HCT116 (cell line): Measurements from ENCODE around the gene HSPA12B. TPM values are rescaled to one million over a fixed set of nuclear protein-coding genes. Genes with fewer than 3 reads are reported as not detected.

Source experiments
- ATAC-seq: fragments of 200-7000 bp; cut with Tn5 transposase; 2 replicates; pipeline ENCODE4 v1.9.1; 2020; ENCODE audit warnings: mild to moderate bottlenecking, moderate library complexity
- BruUV-seq: library from RNA; stranded (reverse); fragments of 400-500 nt; replicated peaks from 2 replicates; lab custom pipeline; 2021; lab: Mats Ljungman, UMichigan
- CTCF ChIA-PET: fragments of 300-600 bp; sonication (Branson Sonifier 250); formaldehyde crosslinking; loops from one replicate; lab custom pipeline; 2021; ENCODE audit warnings: antibody characterized with exemption; lab: Charles Lee
- POLR2A ChIA-PET: fragments of 300-600, 350-600 bp; sonication (Branson Sonifier 250); formaldehyde crosslinking; loops from one replicate; lab custom pipeline; 2021; ENCODE audit warnings: antibody characterized with exemption; lab: Charles Lee
- RAD21 ChIA-PET, 2 experiments: fragments of 300-600 bp; sonication (Branson Sonifier 250); formaldehyde crosslinking; loops; one replicate each; lab custom pipeline; 2023; ENCODE audit warnings: low total read pairs in 2 of 2; ENCODE audit not compliant: uncharacterized antibody in 2 of 2, unreplicated experiment in 2 of 2, low non-redundant PET in 1 of 2; lab: Charles Lee
- DNase-seq: peaks from one replicate; pipeline ENCODE4 v3.0.0-alpha.2; 2010; ENCODE audit warnings: low read depth, low spot score
- H2AFZ ChIP-seq: fragments of 200-600 bp; shearing (Covaris generic), sonication (generic); 2 replicates; pipeline ENCODE4 v1.6.1; 2017; ENCODE audit warnings: low read depth, mixed run types, mixed read lengths, antibody characterized with exemption, low read length; ENCODE audit not compliant: poor library complexity, severe bottlenecking
- H3K27ac ChIP-seq: 2 replicates; pipeline ENCODE4 v1.5.1; 2012; ENCODE audit warnings: low read depth, low read length
- H3K27me3 ChIP-seq: fragments of 200-600 bp; sonication (generic); 2 replicates; pipeline ENCODE4 v1.6.1; 2016; ENCODE audit warnings: mixed run types, low read length, mixed read lengths; ENCODE audit not compliant: insufficient read depth
- H3K36me3 ChIP-seq, 2 experiments: fragments of 200-500 bp in 1 of 2; fragments of 200-600 bp in 1 of 2; sonication (Bioruptor generic) in 1 of 2; sonication (generic) in 1 of 2; 2 replicates each; pipeline versions ENCODE4 v1.5.1 to v1.6.1; 2014 to 2016; ENCODE audit warnings: low read length in 2 of 2, inconsistent platforms in 1 of 2, mixed read lengths in 1 of 2, mixed run types in 1 of 2; ENCODE audit not compliant: insufficient read depth in 2 of 2, control insufficient read depth in 1 of 2
- H3K4me1 ChIP-seq, 2 experiments: fragments of 200-600 bp in 1 of 2; sonication (generic) in 1 of 2; 2 replicates each; pipeline versions ENCODE4 v1.5.1 to v1.6.1; 2012 to 2017; ENCODE audit warnings: low read length in 2 of 2, inconsistent platforms in 1 of 2, mild to moderate bottlenecking in 1 of 2, mixed read lengths in 1 of 2, mixed run types in 1 of 2, moderate library complexity in 1 of 2; ENCODE audit not compliant: insufficient read depth in 2 of 2, control insufficient read depth in 1 of 2
- H3K4me2 ChIP-seq: fragments of 200-600 bp; sonication (generic); 2 replicates; pipeline ENCODE4 v1.6.1; 2017; ENCODE audit warnings: mixed run types, low read length, mixed read lengths
- H3K4me3 ChIP-seq, 2 experiments: fragments of 200-600 bp in 1 of 2; sonication (generic) in 1 of 2; replicated peaks in 1 of 2; 2 replicates each; pipeline ENCODE4 v1.5.1; 2011 to 2016; ENCODE audit warnings: low read length in 2 of 2, control low read depth in 1 of 2, low read depth in 1 of 2, mild to moderate bottlenecking in 1 of 2, mixed read lengths in 1 of 2, mixed run types in 1 of 2
- H3K79me2 ChIP-seq: fragments of 200-600 bp; sonication (generic); 2 replicates; pipeline ENCODE4 v1.6.1; 2017; ENCODE audit warnings: mild to moderate bottlenecking, mixed run types, low read length, moderate library complexity, mixed read lengths; ENCODE audit not compliant: insufficient read depth
- H3K9ac ChIP-seq: fragments of 200-600 bp; sonication (generic); 2 replicates; pipeline ENCODE4 v1.6.1; 2016; ENCODE audit warnings: low read length, mixed read lengths
- H3K9me2 ChIP-seq: fragments of 200-600 bp; sonication (generic), shearing (Covaris generic); 2 replicates; pipeline ENCODE4 v1.6.1; 2017; ENCODE audit warnings: mixed run types, mild to moderate bottlenecking, moderate library complexity; ENCODE audit not compliant: insufficient read depth
- H3K9me3 ChIP-seq, 2 experiments: fragments of 200-500 bp in 1 of 2; fragments of 200-600 bp in 1 of 2; sonication (Bioruptor generic) in 1 of 2; sonication (generic) in 1 of 2; 2 replicates each; pipeline ENCODE4 v1.6.1; 2014 to 2017; ENCODE audit warnings: low read length in 2 of 2, mixed read lengths in 2 of 2, inconsistent platforms in 1 of 2, low read depth in 1 of 2, mild to moderate bottlenecking in 1 of 2, mixed run types in 1 of 2, moderate library complexity in 1 of 2; ENCODE audit not compliant: control insufficient read depth in 1 of 2, insufficient read depth in 1 of 2
- H4K20me1 ChIP-seq: fragments of 200-600 bp; sonication (generic), shearing (Covaris generic); 2 replicates; pipeline ENCODE4 v1.6.1; 2017; ENCODE audit warnings: mixed run types, mild to moderate bottlenecking, moderate library complexity; ENCODE audit not compliant: insufficient read depth
- CTCF ChIP-seq, 3 experiments: fragments of 200-600 bp in 1 of 3; sonication (generic) in 1 of 3; IDR thresholded peaks in 2 of 3; conservative IDR thresholded peaks in 1 of 3; 2 replicates each; pipeline ENCODE4 v1.5.1; 2012 to 2017; ENCODE audit warnings: low read depth in 2 of 3, low read length in 2 of 3, antibody characterized with exemption in 1 of 3, borderline replicate concordance in 1 of 3, control low read depth in 1 of 3, mild to moderate bottlenecking in 1 of 3, mixed read lengths in 1 of 3, mixed run types in 1 of 3, moderate library complexity in 1 of 3; ENCODE audit not compliant: insufficient read depth in 1 of 3
- ELF1 ChIP-seq: IDR thresholded peaks from 2 replicates; pipeline ENCODE4 v1.6.1; 2012; ENCODE audit warnings: low read depth, borderline replicate concordance
- FOSL1 ChIP-seq: IDR thresholded peaks from 2 replicates; pipeline ENCODE4 v1.6.1; 2012; ENCODE audit warnings: low read depth
- JUND ChIP-seq: IDR thresholded peaks from 2 replicates; pipeline ENCODE4 v1.6.1; 2012
- MAX ChIP-seq: IDR thresholded peaks from 2 replicates; pipeline ENCODE4 v1.6.1; 2012
- POLR2A ChIP-seq: IDR thresholded peaks from 2 replicates; pipeline ENCODE4 v1.7.0; 2011; ENCODE audit warnings: borderline replicate concordance; ENCODE audit not compliant: insufficient read depth, insufficient read length; ENCODE audit errors: extremely low read depth
- RAD21 ChIP-seq: IDR thresholded peaks from 2 replicates; pipeline ENCODE4 v1.6.1; 2012; ENCODE audit warnings: low read depth, mild to moderate bottlenecking
- TCF7L2 ChIP-seq: IDR thresholded peaks from 2 replicates; pipeline ENCODE4 v1.7.0; 2011; ENCODE audit warnings: borderline replicate concordance, inconsistent platforms; ENCODE audit not compliant: insufficient read depth, insufficient read length; ENCODE audit errors: extremely low read depth
- YY1 ChIP-seq: IDR thresholded peaks from 2 replicates; pipeline ENCODE4 v1.6.1; 2011; ENCODE audit warnings: low read length, low read depth, moderate library complexity, mild to moderate bottlenecking; ENCODE audit not compliant: insufficient replicate concordance; ENCODE audit errors: extremely low read depth
- ZFX ChIP-seq: fragments of 450-650 bp; IDR thresholded peaks from 2 replicates; pipeline ENCODE4 v1.6.1; 2017
- ZNF274 ChIP-seq: fragments of 200-500 bp; sonication (Bioruptor generic); IDR thresholded peaks from 2 replicates; pipeline ENCODE4 v1.6.1; 2014; ENCODE audit warnings: mild to moderate bottlenecking, low read depth, low read length, inconsistent platforms
- intact Hi-C: fragments of 100-400 bp; cut with micrococcal nuclease; formaldehyde crosslinking; loops from 2 replicates; pipeline ENCODE4 v1.10.0; 2022
- total RNA-seq: library from RNA; stranded (reverse); gene quantifications from one replicate; pipeline ENCODE4 v1.2.1, GENCODE V29; 2021; ENCODE audit not compliant: unreplicated experiment
- TF ChIP-seq, protein P1 (sequence below): IDR thresholded peaks from 2 replicates; pipeline ENCODE4 v1.6.1; 2012

Gene HSPA12B
- total RNA-seq, 1 experiment from 2014 or later: not detected

GRCh38 chr20:3723284-3723683, 9.2 kb upstream of the HSPA12B start:
- no peak for DNase-seq
- no TSS peak for BruUV-seq
- Histone ChIP-seq H3K9ac (no peak overlapping the region), H3K27ac (no peak overlapping the region), H3K9me3 (no peaks in the 10 kb centered on the region), H3K36me3 (no peaks in the 10 kb centered on the region), H3K9me2 (no peaks in the 10 kb centered on the region), H4K20me1 (no peaks in the 10 kb centered on the region), H3K4me2 (no peak overlapping the region), H3K4me1 (peaks cover 0 to 11% of the 10 kb centered on the region in 2 experiments; a peak in 1 of 4 replicates), H2AFZ (no peak overlapping the region), H3K79me2 (no peaks in the 10 kb centered on the region), H3K27me3 (peaks cover 14% of the 10 kb centered on the region), H3K4me3 (no peak overlapping the region)
- ChIA-PET POLR2A (no interaction called here), CTCF (no interaction called here), RAD21 (no interaction called here)
- TF ChIP-seq RAD21: no peak
- TF ChIP-seq YY1: no peak
- TF ChIP-seq, protein P1, sequence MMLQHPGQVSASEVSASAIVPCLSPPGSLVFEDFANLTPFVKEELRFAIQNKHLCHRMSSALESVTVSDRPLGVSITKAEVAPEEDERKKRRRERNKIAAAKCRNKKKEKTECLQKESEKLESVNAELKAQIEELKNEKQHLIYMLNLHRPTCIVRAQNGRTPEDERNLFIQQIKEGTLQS: no peak
- no peak for TF ChIP-seq JUND
- no peak for TF ChIP-seq FOSL1
- TF ChIP-seq POLR2A: no peak
- no peak for TF ChIP-seq ZNF274
- no peak for TF ChIP-seq TCF7L2
- no peak for TF ChIP-seq ZFX
- no peak for TF ChIP-seq MAX
- TF ChIP-seq CTCF (IDR thresholded peaks at IDR 0.05 in 2 of 3, conservative IDR thresholded peaks at IDR 0.05 in 1 of 3; ENCODE audit: borderline replicate concordance in 1 of 3, insufficient read depth in 1 of 3, low read depth in 2 of 3, low read length in 2 of 3): no peak
- TF ChIP-seq ELF1: no peak
- intact Hi-C loops: no loop called here
- no peak for ATAC-seq
